Stimulated activated CD8-positive, alpha-beta memory T cell treated with anti-CD3 and anti-CD28 coated beads, Interleukin-4, amount 100 ng/mL, for 48 hours (primary cell): ENCODE data around the gene TTC28.

Source experiments
- DNase-seq: peaks from one replicate; pipeline ENCODE4 v3.0.0-alpha.2; 2020

The TTC28 gene

GRCh38 chr22:28344918-28345703 lies 334.5 kb downstream of the TTC28 start:
- no peak for DNase-seq

GRCh38 chr22:28341001-28341400 lies 338.6 kb downstream of the TTC28 start:
- no peak for DNase-seq

GRCh38 chr22:28333088-28333487 lies 346.6 kb downstream of the TTC28 start:
- DNase-seq = no peak

- DNase-seq = no peak
Observed at GRCh38 chr22:28332410-28332809, 347.2 kb downstream of the TTC28 start.

- DNase-seq = no peak
Observed at GRCh38 chr22:28331695-28332094, 347.9 kb downstream of the TTC28 start.

- DNase-seq = no peak
Observed at GRCh38 chr22:28329186-28330073, 350.2 kb downstream of the TTC28 start.

- no peak for DNase-seq
Observed at GRCh38 chr22:28328756-28329155, 350.9 kb downstream of the TTC28 start.

GRCh38 chr22:28316014-28316413 lies 363.6 kb downstream of the TTC28 start:
- DNase-seq = no peak

GRCh38 chr22:28314959-28315358 lies 364.7 kb downstream of the TTC28 start:
- DNase-seq = no peak

GRCh38 chr22:28310299-28310698 lies 369.3 kb downstream of the TTC28 start:
- no peak for DNase-seq

- DNase-seq = no peak
Observed at GRCh38 chr22:28299753-28300152, 379.9 kb downstream of the TTC28 start.

GRCh38 chr22:28299309-28299708 lies 380.3 kb downstream of the TTC28 start:
- no peak for DNase-seq

- DNase-seq = no peak
Observed at GRCh38 chr22:28297504-28297903, 382.1 kb downstream of the TTC28 start.

GRCh38 chr22:28296452-28296851 lies 383.2 kb downstream of the TTC28 start:
- DNase-seq = no peak

- no peak for DNase-seq
Observed at GRCh38 chr22:28283068-28283654, 396.5 kb downstream of the TTC28 start.

GRCh38 chr22:28282405-28283067 lies 397.1 kb downstream of the TTC28 start:
- no peak for DNase-seq

- DNase-seq = no peak
Observed at GRCh38 chr22:28279888-28280287, 399.8 kb downstream of the TTC28 start.

GRCh38 chr22:28269277-28269676 lies 410.4 kb downstream of the TTC28 start:
- DNase-seq = no peak

- DNase-seq = no peak
Observed at GRCh38 chr22:28268850-28269249, 410.8 kb downstream of the TTC28 start.

- no peak for DNase-seq
Observed at GRCh38 chr22:28268171-28268570, 411.5 kb downstream of the TTC28 start.

- no peak for DNase-seq
Observed at GRCh38 chr22:28260619-28261018, 419.0 kb downstream of the TTC28 start.

- no peak for DNase-seq
Observed at GRCh38 chr22:28259774-28260312, 419.8 kb downstream of the TTC28 start.

GRCh38 chr22:28254396-28254795 lies 425.2 kb downstream of the TTC28 start:
- no peak for DNase-seq
